HTR-8/SVneo (cell line): Measurements from ENCODE around the gene USP37.

Experiments used
- DNase-seq: peaks from one replicate; pipeline ENCODE4 v3.0.0; 2011; ENCODE audit warnings: low spot score, mixed read lengths; ENCODE audit not compliant: insufficient read length
- FAIRE-seq: peaks from 2 replicates; lab custom pipeline; 2011; peaks lifted over from hg19 to GRCh38; lab: Jason Lieb, UNC

USP37 gene

DNA sequence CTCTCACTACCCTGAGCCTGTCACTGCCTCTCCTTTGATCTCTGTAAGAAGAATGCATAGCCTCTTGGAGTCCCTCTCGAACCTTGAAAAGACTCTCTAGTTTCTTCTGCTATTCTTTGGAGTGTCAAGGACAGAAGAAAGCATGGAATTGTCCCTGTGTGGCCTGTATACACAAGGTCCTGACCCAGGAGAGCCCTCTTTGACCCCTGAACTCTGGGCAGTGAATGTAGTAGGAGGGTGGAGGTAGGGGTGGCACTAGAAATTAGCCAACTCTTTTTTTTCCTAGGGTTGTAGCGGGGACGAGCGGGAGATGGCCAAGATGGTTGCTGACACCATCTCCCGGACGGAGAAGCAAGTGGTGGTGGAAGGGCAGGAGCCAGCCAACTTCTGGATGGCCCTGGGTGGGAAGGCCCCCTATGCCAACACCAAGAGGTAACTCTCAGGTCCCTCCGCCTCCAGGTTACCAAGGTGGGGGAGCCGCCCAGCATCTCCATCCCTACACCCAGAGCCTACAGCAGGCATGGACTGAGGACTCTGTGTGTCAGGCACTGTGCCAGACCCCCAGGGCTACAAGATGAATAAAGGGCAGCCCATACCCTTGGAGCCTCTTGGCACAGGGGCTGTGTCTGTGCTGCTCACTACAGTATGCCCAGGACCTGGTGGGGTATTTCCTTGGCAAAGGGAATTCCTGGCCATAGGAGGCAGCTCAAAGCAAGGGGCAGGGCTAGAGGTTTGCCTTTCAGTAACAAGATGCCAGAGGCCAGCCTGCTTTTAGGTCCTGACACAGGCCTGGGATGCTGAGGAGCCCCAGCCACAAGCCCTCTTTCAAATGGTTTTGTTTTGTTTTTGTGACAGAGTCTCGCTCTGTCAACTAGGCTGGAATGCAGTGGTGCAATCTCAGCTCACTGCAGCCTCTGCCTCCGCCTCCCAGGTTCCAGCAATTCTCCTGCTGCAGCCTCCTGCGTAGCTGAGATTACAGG is 132.9 kb downstream of the USP37 start:
- FAIRE-seq, result no peak
- no peak for DNase-seq

- DNase-seq (no peak), FAIRE-seq (no peak)
These were observed 133.7 kb downstream of the USP37 start for GRCh38 chr2:218434456-218434855.

DNA sequence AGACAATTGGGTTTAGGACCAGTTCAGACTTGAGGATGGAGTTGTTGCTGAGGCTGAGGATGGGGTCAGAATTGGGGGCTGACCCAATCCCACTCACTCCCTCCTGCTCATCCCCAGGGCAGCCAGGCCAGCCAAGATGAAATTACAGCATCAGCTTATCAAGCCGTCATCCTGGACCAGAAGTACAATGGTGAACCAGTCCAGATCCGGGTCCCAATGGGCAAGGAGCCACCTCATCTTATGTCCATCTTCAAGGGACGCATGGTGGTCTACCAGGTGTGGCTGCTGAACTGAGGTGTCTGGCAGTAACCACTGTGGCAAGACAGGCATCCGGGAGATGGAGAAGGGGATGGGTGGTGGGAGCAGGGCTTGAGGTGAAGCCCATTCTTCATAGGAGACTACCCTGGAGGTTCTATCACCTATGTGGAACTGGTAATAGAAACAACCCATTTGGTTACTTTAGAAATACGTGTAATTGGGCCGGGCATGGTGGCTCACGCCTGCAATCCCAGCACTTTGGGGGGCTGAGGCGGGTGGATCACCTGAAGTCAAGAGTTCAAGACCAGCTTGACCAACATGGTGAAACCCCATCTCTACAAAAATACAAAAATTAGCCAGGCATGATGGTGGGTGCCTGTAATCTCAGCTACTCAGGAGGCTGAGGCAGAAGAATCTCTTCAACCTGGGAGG is 135.3 kb downstream of the USP37 start:
- no peak for DNase-seq
- no peak for FAIRE-seq

- DNase-seq, result no peak
- FAIRE-seq, result no peak
These were observed 136.3 kb downstream of the USP37 start for GRCh38 chr2:218431878-218432277.

DNA sequence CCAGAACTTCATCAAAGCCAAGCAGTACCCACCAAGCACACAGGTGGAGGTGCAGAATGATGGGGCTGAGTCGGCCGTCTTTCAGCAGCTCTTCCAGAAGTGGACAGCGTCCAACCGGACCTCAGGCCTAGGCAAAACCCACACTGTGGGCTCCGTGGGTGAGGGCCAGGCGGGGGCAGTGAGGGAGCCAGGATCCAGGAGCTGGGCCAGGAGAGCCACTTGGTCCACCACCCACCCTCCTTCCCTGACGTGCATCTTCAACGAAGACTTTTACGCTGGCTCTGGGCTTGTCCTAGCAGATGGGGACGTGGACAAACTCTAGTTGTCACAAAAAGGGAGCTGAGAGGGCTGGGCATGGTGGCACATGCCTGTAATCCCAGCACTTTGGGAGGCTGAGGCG is 137.4 kb downstream of the USP37 start:
- DNase-seq, result no peak
- FAIRE-seq, result no peak

- no peak for DNase-seq
- FAIRE-seq, result no peak
These were observed 138.0 kb downstream of the USP37 start for GRCh38 chr2:218429911-218430692.

GRCh38 chr2:218428846-218429558 is 139.1 kb downstream of the USP37 start:
- FAIRE-seq (no peak), DNase-seq (no peak)

DNA sequence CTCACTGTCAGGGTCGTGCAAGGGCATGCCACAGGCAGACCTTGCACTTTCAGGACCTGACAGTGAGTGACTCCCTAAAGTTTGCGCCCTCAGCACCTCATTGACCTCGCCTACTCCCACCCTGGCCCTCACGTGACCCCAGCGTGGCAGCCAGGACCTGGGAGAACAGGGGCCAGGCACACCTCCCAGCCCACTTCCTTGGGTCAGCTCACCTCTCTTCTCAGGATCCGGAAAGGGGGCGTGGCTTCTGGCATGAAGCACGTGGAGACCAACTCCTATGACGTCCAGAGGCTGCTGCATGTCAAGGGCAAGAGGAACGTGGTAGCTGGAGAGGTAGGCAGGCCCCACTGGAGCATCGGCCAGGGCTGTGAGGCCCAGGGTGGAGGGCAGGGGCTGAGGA is 140.4 kb downstream of the USP37 start:
- FAIRE-seq (no peak), DNase-seq (no peak)

DNA sequence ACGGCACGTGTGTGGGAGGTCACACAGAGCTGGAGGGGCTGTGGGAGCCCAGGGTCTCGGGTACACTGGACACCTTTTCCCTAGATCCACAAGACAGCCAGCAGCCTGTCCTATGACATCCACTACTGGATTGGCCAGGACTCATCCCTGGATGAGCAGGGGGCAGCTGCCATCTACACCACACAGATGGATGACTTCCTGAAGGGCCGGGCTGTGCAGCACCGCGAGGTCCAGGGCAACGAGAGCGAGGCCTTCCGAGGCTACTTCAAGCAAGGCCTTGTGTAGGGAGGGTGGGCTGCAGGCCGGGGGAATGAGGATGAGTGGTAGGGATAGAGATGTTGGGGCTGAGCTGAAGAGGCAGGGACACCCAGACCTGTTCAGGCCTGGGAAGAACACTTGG is 142.6 kb downstream of the USP37 start:
- no peak for FAIRE-seq

DNA sequence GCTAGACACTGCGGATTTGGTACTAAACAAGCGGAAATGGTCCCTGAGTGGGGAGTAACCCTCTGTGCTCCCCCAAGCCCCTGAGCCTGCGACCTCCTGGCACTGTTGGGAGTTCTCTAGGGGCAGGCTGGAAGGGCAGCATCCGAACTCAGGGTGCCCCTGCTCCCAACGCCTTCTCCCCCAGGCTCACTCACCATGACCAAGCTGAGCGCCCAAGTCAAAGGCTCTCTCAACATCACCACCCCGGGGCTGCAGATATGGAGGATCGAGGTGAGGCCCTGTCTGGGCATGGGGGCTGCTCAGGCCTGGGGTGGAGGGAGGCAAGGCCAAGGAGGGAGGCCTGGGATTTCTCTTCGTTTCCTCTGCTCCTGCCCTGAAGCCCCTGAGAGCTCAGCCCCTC is 144.6 kb downstream of the USP37 start:
- DNase-seq (no peak), FAIRE-seq (no peak)

More for the DNA sequence above, 142.6 kb downstream of the USP37 start:
- DNase-seq, result no peak

DNA sequence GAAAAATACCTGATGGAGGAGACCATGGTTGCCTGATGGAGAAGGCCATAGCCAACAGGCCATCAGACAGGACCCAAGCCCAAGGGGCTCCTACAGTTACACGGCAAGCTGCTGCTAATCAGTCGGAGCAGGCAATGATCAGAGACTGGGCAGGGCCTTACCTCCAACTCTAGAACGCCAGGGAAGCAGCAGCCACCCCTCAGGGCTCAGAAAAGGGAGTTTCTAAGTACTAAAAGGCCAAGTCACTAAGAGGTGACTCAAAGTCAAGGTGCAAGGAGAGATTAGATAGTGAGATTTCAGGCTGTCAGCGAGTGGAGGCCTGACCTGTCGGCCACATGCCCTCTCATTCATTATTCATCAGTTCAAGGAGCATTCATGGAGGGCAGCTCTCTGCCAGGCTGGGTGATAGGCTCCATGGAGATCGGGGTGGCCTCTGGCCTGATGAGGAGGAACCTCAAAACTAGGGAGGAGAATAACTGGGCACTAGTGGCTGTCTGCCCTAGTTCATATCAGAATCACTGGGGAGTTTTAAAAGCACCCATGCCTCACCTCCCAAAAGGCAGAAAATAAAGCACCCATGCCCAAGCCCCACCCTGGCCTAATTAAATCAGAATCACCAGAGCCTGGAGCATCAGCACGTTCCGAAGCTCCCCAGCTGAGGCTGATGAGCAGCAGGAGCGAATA is 145.6 kb downstream of the USP37 start:
- DNase-seq, result no peak
- FAIRE-seq, result no peak

GRCh38 chr2:218421027-218421426 is 147.1 kb downstream of the USP37 start:
- FAIRE-seq, result no peak
- no peak for DNase-seq

GRCh38 chr2:218419630-218420216 is 148.4 kb downstream of the USP37 start:
- DNase-seq (no peak), FAIRE-seq (no peak)

DNA sequence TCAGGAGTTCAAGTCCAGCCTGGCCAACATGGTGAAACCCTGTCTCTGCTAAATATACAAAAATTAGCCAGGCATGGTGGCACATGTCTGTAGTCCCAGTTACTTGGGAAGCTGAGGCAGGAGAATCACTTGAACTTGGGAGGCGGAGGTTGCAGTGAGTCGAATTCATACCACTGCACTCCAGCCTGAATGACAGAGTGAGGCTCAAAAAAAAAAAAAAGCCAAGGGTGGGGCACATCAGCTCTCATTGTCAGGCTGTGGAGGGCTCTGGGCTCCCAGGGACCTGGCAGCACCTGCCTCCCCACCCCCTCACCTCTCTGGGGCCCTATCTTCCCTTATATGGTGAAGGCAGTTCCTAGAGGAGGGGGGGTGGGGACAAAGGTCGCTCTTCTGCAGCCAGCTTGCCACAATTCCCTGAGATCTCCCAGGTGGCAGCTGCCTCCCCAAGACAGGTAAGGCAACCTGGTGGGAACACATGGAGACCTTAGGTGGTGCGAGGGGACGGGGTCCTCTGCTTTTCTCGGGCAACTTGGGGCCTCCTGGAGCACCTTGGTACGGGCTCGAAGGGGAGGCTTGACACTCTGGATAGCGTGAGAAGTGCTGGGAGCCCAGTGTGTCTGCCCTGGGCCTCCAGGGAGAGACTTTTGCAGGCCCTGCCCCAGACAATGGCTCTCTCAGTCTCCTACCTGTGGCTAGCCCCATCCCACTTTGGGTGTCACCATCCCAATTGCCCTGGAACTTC is 149.3 kb downstream of the USP37 start, which contains the start of gene VIL1:
TSS of gene VIL1 (plus strand) at position 407 of the 742 bp plus-strand sequence. CDS start 4,656 bp downstream, outside the sequence.
- DNase-seq (no peak), FAIRE-seq (no peak)

DNA sequence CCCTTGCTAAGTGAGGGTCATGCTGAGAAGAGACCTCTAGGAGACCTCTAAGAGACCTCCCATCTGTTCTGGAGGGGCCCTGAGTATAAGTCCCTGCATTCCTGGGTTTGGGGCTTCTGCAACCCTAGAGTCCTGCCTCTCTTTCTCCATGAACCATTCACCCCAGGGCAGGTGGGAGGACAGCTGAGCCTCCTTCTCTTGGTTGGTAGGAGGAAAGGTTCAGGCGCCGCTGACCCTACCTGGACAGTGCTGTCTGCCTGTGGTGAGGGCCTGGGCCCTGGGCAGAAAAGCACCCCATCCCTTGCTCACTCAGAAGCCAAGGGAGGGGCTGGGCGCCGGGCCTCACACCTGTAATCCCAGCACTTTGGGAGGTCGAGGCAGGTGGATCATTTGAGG is 149.8 kb downstream of the USP37 start:
- DNase-seq (no peak), FAIRE-seq (no peak)

GRCh38 chr2:218407717-218408116 is 160.4 kb downstream of the USP37 start:
- no peak for DNase-seq
- no peak for FAIRE-seq

GRCh38 chr2:218406949-218407618 is 161.1 kb downstream of the USP37 start:
- FAIRE-seq (no peak), DNase-seq (peak; percentile 35)
